Liver (tissue), 9 donors: Measurements from ENCODE around the gene PPP1R36. TPM values are rescaled to one million over a fixed set of nuclear protein-coding genes. Genes with fewer than 3 reads are reported as not detected.
A peak's percentile ranks its signal among the peaks of the same experiment; 100 is the strongest.

Source experiments
- DNase-seq: peaks from one replicate; pipeline ENCODE4 v3.0.0-alpha.2; 2017; ENCODE audit warnings: low spot score
- H3K27ac ChIP-seq, 2 donors: one replicate each; pipeline ENCODE4 v1.7.0; 2013; ENCODE audit warnings: inconsistent platforms in 2 of 2, low read length in 2 of 2, control low read depth in 1 of 2, low read depth in 1 of 2, mild to moderate bottlenecking in 1 of 2
- H3K27me3 ChIP-seq, 4 donors: one replicate each; pipeline versions ENCODE4 v1.6.1 to v1.7.0; 2013; ENCODE audit warnings: low read length in 3 of 4, inconsistent platforms in 1 of 4, mild to moderate bottlenecking in 1 of 4, moderate library complexity in 1 of 4; ENCODE audit not compliant: control insufficient read depth in 4 of 4, insufficient read depth in 4 of 4
- H3K36me3 ChIP-seq, 4 donors: one replicate each; pipeline versions ENCODE4 v1.6.1 to v1.7.0; 2013; ENCODE audit warnings: low read length in 3 of 4, mild to moderate bottlenecking in 3 of 4, low read depth in 1 of 4, moderate library complexity in 1 of 4; ENCODE audit not compliant: control insufficient read depth in 4 of 4, insufficient read depth in 3 of 4
- H3K4me1 ChIP-seq, 4 donors: one replicate each; pipeline versions ENCODE4 v1.6.1 to v1.7.0; 2013; ENCODE audit warnings: low read length in 3 of 4, mild to moderate bottlenecking in 3 of 4, moderate library complexity in 1 of 4; ENCODE audit not compliant: control insufficient read depth in 4 of 4, insufficient read depth in 4 of 4
- H3K4me3 ChIP-seq, 3 donors: one replicate each; pipeline versions ENCODE4 v1.6.1 to v1.7.0; 2013; ENCODE audit warnings: low read length in 3 of 3, control low read depth in 1 of 3, low read depth in 1 of 3, mild to moderate bottlenecking in 1 of 3
- H3K9ac ChIP-seq, 2 donors: one replicate each; pipeline ENCODE4 v1.7.0; 2013; ENCODE audit warnings: low read length in 2 of 2, mild to moderate bottlenecking in 2 of 2, moderate library complexity in 2 of 2, control low read depth in 1 of 2, low read depth in 1 of 2
- H3K9me3 ChIP-seq, 4 donors: one replicate each; pipeline versions ENCODE4 v1.6.1 to v1.7.0; 2013; ENCODE audit warnings: low read length in 3 of 4; ENCODE audit not compliant: control insufficient read depth in 4 of 4
- EGR1 ChIP-seq, 2 donors: IDR thresholded peaks; 2 replicates each; pipeline ENCODE4 v1.6.1; 2016 to 2018; ENCODE audit warnings: antibody characterized with exemption in 2 of 2, low read depth in 2 of 2
- FOXA2 ChIP-seq: IDR thresholded peaks from 2 replicates; pipeline ENCODE4 v1.6.1; 2016; ENCODE audit warnings: antibody characterized with exemption
- GABPA ChIP-seq, 2 donors: IDR thresholded peaks in 1 of 2; conservative IDR thresholded peaks in 1 of 2; 2 replicates each; pipeline ENCODE4 v1.6.1; 2016; ENCODE audit warnings: antibody characterized with exemption in 2 of 2, mild to moderate bottlenecking in 1 of 2, moderate library complexity in 1 of 2
- HNF4A ChIP-seq, 2 donors: conservative IDR thresholded peaks; 2 replicates each; pipeline ENCODE4 v1.6.1; 2016; ENCODE audit warnings: antibody characterized with exemption in 2 of 2, mild to moderate bottlenecking in 2 of 2
- RAD21 ChIP-seq, 2 donors: IDR thresholded peaks; 2 replicates each; pipeline ENCODE4 v1.6.1; 2016; ENCODE audit warnings: antibody characterized with exemption in 2 of 2, mild to moderate bottlenecking in 2 of 2
- YY1 ChIP-seq: IDR thresholded peaks from 2 replicates; pipeline ENCODE4 v1.6.1; 2016; ENCODE audit warnings: antibody characterized with exemption, mild to moderate bottlenecking
- WGBS: extraction: QIAGEN DNeasy Blood & Tissue Kit; methylation state at CpG from one replicate; pipeline ENCODE4 v1.1.7; 2013; 5-methylcytosine and 5-hydroxymethylcytosine counted together
- polyA plus RNA-seq, 2 donors: library from polyadenylated mRNA; stranded (reverse) in 1 of 2; unstranded in 1 of 2; fragments of 200-250 nt in 1 of 2; fragments of >200 nt in 1 of 2; fragmentation: Nextera tagmentation in 1 of 2; extraction: Ambion mirVana in 1 of 2; gene quantifications; one replicate each; pipeline versions ENCODE4 v1.2.1 to v1.2.3, GENCODE V29; 2013 to 2015
- total RNA-seq, 2 donors: library from RNA; depleted of rRNA; stranded (reverse); fragments of >200 nt; gene quantifications; one replicate each; pipeline ENCODE4 v1.2.3, GENCODE V29; 2014
- TF ChIP-seq, protein P1 (sequence below): IDR thresholded peaks from 2 replicates; pipeline ENCODE4 v1.6.1; 2016; ENCODE audit warnings: antibody characterized with exemption
- TF ChIP-seq, protein P2 (sequence below): IDR thresholded peaks from 2 replicates; pipeline ENCODE4 v1.6.1; 2016; ENCODE audit warnings: antibody characterized with exemption, mild to moderate bottlenecking
- donor health status: healthy.
- donor health status: healthy.
- donor health status: healthy.
- donor health status: healthy.
- donor health status: healthy.

Gene PPP1R36
- total and polyA plus RNA-seq, 4 donors: 0.08 to 0.09 (median 0.08) TPM; not detected in 1

DNA sequence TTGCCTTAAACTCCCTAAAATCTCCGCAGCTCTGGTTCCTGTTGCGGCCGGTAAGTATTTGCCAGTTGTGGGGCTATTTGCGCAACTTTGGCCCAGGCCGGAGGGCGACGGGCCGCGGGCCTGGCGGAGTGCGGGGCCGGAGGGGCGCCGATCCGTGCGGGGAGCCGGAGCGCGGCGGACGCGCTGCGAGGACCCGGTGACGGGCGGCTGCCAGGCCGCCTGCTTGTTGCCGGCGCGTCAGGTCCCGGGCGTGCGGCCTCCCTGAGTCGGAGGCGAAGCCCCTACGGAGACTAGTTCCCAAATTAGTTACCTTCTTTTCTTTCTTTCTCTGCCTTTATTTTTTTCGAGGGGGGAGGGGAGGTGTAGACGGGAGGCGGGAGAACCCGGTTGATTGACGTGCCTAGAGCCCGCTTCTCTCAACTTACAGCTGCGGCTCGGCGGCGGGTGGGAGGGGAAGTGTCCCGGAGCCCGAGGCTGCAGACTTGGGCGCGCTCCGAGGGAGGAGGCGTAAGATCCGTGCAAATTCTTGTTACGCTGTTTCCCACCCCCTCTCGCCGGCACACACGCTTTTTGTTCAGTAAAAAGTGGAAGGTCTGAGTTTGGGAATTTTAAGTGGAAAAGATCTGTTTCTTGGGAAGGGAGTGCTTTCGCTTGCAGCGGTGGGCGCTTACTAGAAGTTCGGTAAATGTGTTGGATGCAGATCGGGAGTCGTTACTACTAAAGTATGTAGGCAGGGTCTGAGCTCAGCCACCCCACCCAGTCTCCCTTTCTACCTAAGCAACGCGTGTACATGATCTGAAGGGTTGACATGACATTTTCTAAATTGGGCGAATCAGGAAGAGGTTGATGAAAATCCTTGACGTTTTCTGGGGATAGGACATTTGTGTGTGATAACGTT, 44.6 kb upstream of the PPP1R36 start:
- TF ChIP-seq, protein P1, sequence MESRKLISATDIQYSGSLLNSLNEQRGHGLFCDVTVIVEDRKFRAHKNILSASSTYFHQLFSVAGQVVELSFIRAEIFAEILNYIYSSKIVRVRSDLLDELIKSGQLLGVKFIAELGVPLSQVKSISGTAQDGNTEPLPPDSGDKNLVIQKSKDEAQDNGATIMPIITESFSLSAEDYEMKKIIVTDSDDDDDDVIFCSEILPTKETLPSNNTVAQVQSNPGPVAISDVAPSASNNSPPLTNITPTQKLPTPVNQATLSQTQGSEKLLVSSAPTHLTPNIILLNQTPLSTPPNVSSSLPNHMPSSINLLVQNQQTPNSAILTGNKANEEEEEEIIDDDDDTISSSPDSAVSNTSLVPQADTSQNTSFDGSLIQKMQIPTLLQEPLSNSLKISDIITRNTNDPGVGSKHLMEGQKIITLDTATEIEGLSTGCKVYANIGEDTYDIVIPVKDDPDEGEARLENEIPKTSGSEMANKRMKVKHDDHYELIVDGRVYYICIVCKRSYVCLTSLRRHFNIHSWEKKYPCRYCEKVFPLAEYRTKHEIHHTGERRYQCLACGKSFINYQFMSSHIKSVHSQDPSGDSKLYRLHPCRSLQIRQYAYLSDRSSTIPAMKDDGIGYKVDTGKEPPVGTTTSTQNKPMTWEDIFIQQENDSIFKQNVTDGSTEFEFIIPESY: peak; percentile 42
- TF ChIP-seq EGR1 (IDR thresholded peaks at IDR 0.05; ENCODE audit: low read depth in 2 of 2): no peak
- peak; percentile 81 for DNase-seq
- Histone ChIP-seq H3K9ac (peak overlapping the region; percentile 49 to 95), H3K27ac (peak overlapping the region; percentile 99 to 100), H3K4me1 (peaks cover 4 to 41% (median 23%) of the 10 kb centered on the region in 4 donors), H3K9me3 (no peaks in the 10 kb centered on the region), H3K4me3 (peak overlapping the region; percentile 62 to 84 (median 82)), H3K27me3 (no peaks in the 10 kb centered on the region), H3K36me3 (no peaks in the 10 kb centered on the region)
- under 1% methylated on average over 68 of the region's 68 CpGs for WGBS

GRCh38 chr14:64506721-64507120, 43.0 kb upstream of the PPP1R36 start:
- peak overlapping the region in 1 of 2 donors; percentile 25 for H3K27ac ChIP-seq
- DNase-seq: no peak
- H3K4me1 ChIP-seq: peaks cover 3 to 45% (median 25%) of the 10 kb centered on the region in 4 donors
- no peak overlapping the region for H3K4me3 ChIP-seq
- no peaks in the 10 kb centered on the region for H3K27me3 ChIP-seq
- TF ChIP-seq, protein P1: no peak
- TF ChIP-seq YY1 (no peak), GABPA (IDR thresholded peaks at IDR 0.05 in 1 of 2, conservative IDR thresholded peaks at IDR 0.05 in 1 of 2) (no peak), HNF4A (conservative IDR thresholded peaks at IDR 0.05) (no peak), RAD21 (IDR thresholded peaks at IDR 0.05) (no peak), FOXA2 (no peak), EGR1 (IDR thresholded peaks at IDR 0.05; ENCODE audit: low read depth in 2 of 2) (no peak)
- TF ChIP-seq, protein P2, sequence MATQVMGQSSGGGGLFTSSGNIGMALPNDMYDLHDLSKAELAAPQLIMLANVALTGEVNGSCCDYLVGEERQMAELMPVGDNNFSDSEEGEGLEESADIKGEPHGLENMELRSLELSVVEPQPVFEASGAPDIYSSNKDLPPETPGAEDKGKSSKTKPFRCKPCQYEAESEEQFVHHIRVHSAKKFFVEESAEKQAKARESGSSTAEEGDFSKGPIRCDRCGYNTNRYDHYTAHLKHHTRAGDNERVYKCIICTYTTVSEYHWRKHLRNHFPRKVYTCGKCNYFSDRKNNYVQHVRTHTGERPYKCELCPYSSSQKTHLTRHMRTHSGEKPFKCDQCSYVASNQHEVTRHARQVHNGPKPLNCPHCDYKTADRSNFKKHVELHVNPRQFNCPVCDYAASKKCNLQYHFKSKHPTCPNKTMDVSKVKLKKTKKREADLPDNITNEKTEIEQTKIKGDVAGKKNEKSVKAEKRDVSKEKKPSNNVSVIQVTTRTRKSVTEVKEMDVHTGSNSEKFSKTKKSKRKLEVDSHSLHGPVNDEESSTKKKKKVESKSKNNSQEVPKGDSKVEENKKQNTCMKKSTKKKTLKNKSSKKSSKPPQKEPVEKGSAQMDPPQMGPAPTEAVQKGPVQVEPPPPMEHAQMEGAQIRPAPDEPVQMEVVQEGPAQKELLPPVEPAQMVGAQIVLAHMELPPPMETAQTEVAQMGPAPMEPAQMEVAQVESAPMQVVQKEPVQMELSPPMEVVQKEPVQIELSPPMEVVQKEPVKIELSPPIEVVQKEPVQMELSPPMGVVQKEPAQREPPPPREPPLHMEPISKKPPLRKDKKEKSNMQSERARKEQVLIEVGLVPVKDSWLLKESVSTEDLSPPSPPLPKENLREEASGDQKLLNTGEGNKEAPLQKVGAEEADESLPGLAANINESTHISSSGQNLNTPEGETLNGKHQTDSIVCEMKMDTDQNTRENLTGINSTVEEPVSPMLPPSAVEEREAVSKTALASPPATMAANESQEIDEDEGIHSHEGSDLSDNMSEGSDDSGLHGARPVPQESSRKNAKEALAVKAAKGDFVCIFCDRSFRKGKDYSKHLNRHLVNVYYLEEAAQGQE: no peak
- H3K9ac ChIP-seq: no peak overlapping the region
- WGBS: 45% methylated on average over 3 of the region's 3 CpGs
- H3K36me3 ChIP-seq: no peaks in the 10 kb centered on the region
- H3K9me3 ChIP-seq: no peaks in the 10 kb centered on the region
